WERI-Rb-1 (cell line): ENCODE data around the gene LAIR1.
A peak's percentile ranks its signal among the peaks of the same experiment; 100 is the strongest.

Experiments used
- DNase-seq: peaks from one replicate; pipeline ENCODE4 v3.0.0-alpha.2; 2020
- H3K27ac ChIP-seq: fragments of 250-450 bp; sonication (Bioruptor Pico); 2 replicates; pipeline ENCODE4 v1.5.1; 2020; ENCODE audit warnings: mild to moderate bottlenecking, moderate library complexity
- H3K27me3 ChIP-seq: fragments of 250-450 bp; sonication (Bioruptor Pico); 2 replicates; pipeline ENCODE4 v1.5.1; 2021; ENCODE audit warnings: mild to moderate bottlenecking, low read depth, moderate library complexity; ENCODE audit not compliant: insufficient read depth, severe bottlenecking
- H3K36me3 ChIP-seq: fragments of 250-450 bp; sonication (Bioruptor Pico); 2 replicates; pipeline ENCODE4 v1.5.1; 2020; ENCODE audit warnings: mild to moderate bottlenecking, moderate library complexity
- H3K4me3 ChIP-seq: 2 replicates; pipeline ENCODE4 v1.5.1; 2011; ENCODE audit warnings: low read depth, mild to moderate bottlenecking, control low read depth, low read length
- H3K9me3 ChIP-seq: fragments of 250-450 bp; sonication (Bioruptor Pico); 2 replicates; pipeline ENCODE4 v1.5.1; 2021; ENCODE audit warnings: mild to moderate bottlenecking, moderate library complexity; ENCODE audit not compliant: severe bottlenecking
- TF ChIP-seq, protein P1 (sequence below): IDR thresholded peaks from 2 replicates; pipeline ENCODE4 v1.5.1; 2011; ENCODE audit warnings: low read depth, mild to moderate bottlenecking, control low read depth, inconsistent platforms, low read length

LAIR1 gene

GRCh38 chr19:54405628-54406027 lies 40.9 kb upstream of the LAIR1 start:
- no peak for DNase-seq
- TF ChIP-seq, protein P1, sequence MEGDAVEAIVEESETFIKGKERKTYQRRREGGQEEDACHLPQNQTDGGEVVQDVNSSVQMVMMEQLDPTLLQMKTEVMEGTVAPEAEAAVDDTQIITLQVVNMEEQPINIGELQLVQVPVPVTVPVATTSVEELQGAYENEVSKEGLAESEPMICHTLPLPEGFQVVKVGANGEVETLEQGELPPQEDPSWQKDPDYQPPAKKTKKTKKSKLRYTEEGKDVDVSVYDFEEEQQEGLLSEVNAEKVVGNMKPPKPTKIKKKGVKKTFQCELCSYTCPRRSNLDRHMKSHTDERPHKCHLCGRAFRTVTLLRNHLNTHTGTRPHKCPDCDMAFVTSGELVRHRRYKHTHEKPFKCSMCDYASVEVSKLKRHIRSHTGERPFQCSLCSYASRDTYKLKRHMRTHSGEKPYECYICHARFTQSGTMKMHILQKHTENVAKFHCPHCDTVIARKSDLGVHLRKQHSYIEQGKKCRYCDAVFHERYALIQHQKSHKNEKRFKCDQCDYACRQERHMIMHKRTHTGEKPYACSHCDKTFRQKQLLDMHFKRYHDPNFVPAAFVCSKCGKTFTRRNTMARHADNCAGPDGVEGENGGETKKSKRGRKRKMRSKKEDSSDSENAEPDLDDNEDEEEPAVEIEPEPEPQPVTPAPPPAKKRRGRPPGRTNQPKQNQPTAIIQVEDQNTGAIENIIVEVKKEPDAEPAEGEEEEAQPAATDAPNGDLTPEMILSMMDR: no peak
- H3K4me3 ChIP-seq: no peak overlapping the region
- H3K27me3 ChIP-seq: peaks cover 4% of the 10 kb centered on the region
- H3K36me3 ChIP-seq: no peaks in the 10 kb centered on the region
- no peak overlapping the region for H3K27ac ChIP-seq
- H3K9me3 ChIP-seq: no peaks in the 10 kb centered on the region

- H3K36me3 ChIP-seq: no peaks in the 10 kb centered on the region
- no peak for DNase-seq
- H3K4me3 ChIP-seq: no peak overlapping the region
- TF ChIP-seq, protein P1: no peak
- no peaks in the 10 kb centered on the region for H3K27me3 ChIP-seq
- no peak overlapping the region for H3K27ac ChIP-seq
- peaks cover 6% of the 10 kb centered on the region for H3K9me3 ChIP-seq
Measured at GRCh38 chr19:54403054-54403453, 38.3 kb upstream of the LAIR1 start.

DNA sequence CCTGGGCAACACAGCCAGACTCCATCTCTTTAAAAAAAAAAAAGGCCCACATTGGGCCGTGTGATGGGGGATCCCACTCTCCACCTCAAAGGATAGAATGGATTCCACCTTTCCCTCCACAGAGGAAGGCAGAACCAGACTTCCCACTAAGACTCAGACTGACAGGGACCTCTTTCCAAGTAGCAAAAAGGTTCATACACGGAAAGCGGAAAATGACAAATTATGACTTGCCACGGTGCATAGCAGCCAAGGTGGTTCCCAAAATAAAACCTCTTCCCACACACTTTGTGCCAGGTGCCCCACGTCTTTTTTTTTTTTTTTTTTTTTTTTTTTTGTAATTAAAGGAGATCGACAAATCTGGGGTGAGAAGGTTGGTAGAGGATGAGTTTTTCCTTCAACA lies 36.2 kb upstream of the LAIR1 start:
- Histone ChIP-seq H3K27ac (no peak overlapping the region), H3K36me3 (no peaks in the 10 kb centered on the region), H3K9me3 (peaks cover 6% of the 10 kb centered on the region), H3K4me3 (no peak overlapping the region), H3K27me3 (no peaks in the 10 kb centered on the region)
- TF ChIP-seq, protein P1: no peak
- no peak for DNase-seq

GRCh38 chr19:54399189-54399588 lies 34.5 kb upstream of the LAIR1 start:
- H3K9me3 ChIP-seq: peaks cover 6% of the 10 kb centered on the region
- H3K36me3 ChIP-seq: no peaks in the 10 kb centered on the region
- peaks cover 2% of the 10 kb centered on the region for H3K27me3 ChIP-seq
- no peak overlapping the region for H3K4me3 ChIP-seq
- H3K27ac ChIP-seq: peak overlapping the region; percentile 65
- TF ChIP-seq, protein P1: no peak
- peak; percentile 29 for DNase-seq

DNA sequence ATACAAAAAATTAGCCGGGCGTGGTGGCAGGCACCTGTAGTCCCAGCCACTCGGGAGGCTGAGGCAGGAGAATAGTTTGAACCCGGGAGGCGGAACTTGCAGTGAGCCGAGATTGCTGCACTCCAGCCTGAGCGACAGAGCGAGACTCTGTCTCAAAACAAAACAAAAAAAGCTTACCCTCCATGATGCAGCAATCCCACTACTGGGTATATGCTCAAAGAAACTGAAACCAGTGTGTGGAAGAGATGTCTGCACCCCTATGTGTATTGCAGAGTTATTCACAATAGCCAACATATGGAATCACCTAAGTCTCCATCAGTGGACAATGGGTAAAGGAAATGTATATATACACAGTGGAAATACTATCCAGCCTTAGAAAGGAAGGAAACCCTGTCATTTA lies 31.0 kb upstream of the LAIR1 start:
- Histone ChIP-seq H3K27ac (no peak overlapping the region), H3K9me3 (peaks cover 6% of the 10 kb centered on the region), H3K4me3 (no peak overlapping the region), H3K27me3 (peaks cover 22% of the 10 kb centered on the region), H3K36me3 (no peaks in the 10 kb centered on the region)
- TF ChIP-seq, protein P1: no peak
- no peak for DNase-seq

- Histone ChIP-seq H3K36me3 (no peaks in the 10 kb centered on the region), H3K9me3 (peaks cover under 1% of the 10 kb centered on the region), H3K4me3 (no peak overlapping the region), H3K27ac (no peak overlapping the region), H3K27me3 (peaks cover 45% of the 10 kb centered on the region)
- TF ChIP-seq, protein P1: no peak
- no peak for DNase-seq
Measured at GRCh38 chr19:54393381-54393780, 28.6 kb upstream of the LAIR1 start.
